Kidney (tissue), 14 donors: ENCODE data around the gene AACS. TPM values are rescaled to one million over a fixed set of nuclear protein-coding genes. Genes with fewer than 3 reads are reported as not detected.

Experiments
- DNase-seq, 5 donors: peaks; one replicate each; pipeline ENCODE4 v3.0.0-alpha.2; 2013 to 2020
- FAIRE-seq: peaks from 2 replicates; lab custom pipeline; 2012; peaks lifted over from hg19 to GRCh38; lab: Jason Lieb, UNC
- H3K27ac ChIP-seq, 2 donors: one replicate each; pipeline ENCODE4 v1.7.0; 2013; ENCODE audit warnings: low read depth in 2 of 2, low read length in 2 of 2, inconsistent platforms in 1 of 2
- H3K27me3 ChIP-seq: one replicate; pipeline ENCODE4 v1.7.1; 2013; ENCODE audit warnings: low read length, inconsistent platforms; ENCODE audit not compliant: control insufficient read depth, insufficient read depth
- H3K36me3 ChIP-seq, 3 donors: one replicate each; pipeline versions ENCODE4 v1.7.0 to v1.7.1; 2013; ENCODE audit warnings: low read length in 3 of 3, control low read depth in 1 of 3, inconsistent platforms in 1 of 3; ENCODE audit not compliant: insufficient read depth in 3 of 3, control insufficient read depth in 2 of 3
- H3K4me1 ChIP-seq, 3 donors: one replicate each; pipeline versions ENCODE4 v1.7.0 to v1.7.1; 2013; ENCODE audit warnings: low read length in 3 of 3, inconsistent platforms in 1 of 3, low read depth in 1 of 3; ENCODE audit not compliant: control insufficient read depth in 2 of 3, insufficient read depth in 2 of 3
- H3K4me3 ChIP-seq, 3 donors: one replicate each; pipeline versions ENCODE4 v1.7.0 to v1.8.1; 2013; ENCODE audit warnings: low read length in 3 of 3, control low read depth in 1 of 3, inconsistent platforms in 1 of 3
- H3K9ac ChIP-seq, 3 donors: one replicate each; pipeline versions ENCODE4 v1.7.0 to v1.7.1; 2013; ENCODE audit warnings: low read length in 3 of 3, control low read depth in 1 of 3, inconsistent platforms in 1 of 3
- H3K9me3 ChIP-seq, 3 donors: one replicate each; pipeline versions ENCODE4 v1.7.0 to v1.7.1; 2013; ENCODE audit warnings: low read length in 3 of 3, control low read depth in 1 of 3, inconsistent platforms in 1 of 3; ENCODE audit not compliant: control insufficient read depth in 2 of 3, insufficient read depth in 1 of 3
- intact Hi-C: fragments of 100-400 bp; cut with DNase I; formaldehyde crosslinking; loops from one replicate; pipeline ENCODE4 v1.11.1; 2022
- polyA plus RNA-seq: library from polyadenylated mRNA; stranded (reverse); fragments of 350-450 nt; fragmentation: Illumina TruSeq; extraction: RNeasy Lipid Tissue Mini Kit (QIAGEN cat#74804); gene quantifications from one replicate; pipeline ENCODE4 v1.2.3, GENCODE V29; 2014; ENCODE audit warnings: low read depth, low replicate concordance; ENCODE audit not compliant: insufficient read depth
- total RNA-seq: library from RNA; stranded (reverse); fragmentation: NEBNext Ultra II Directional; extraction: Animal tissue kit (Norgen Biotek cat#: 25700); gene quantifications from one replicate; pipeline ENCODE4 v1.2.1, GENCODE V29; 2021
- TF ChIP-seq, protein P1 (sequence below): IDR thresholded peaks from 3 replicates; pipeline ENCODE4 v1.5.1; 2012; ENCODE audit warnings: mild to moderate bottlenecking, moderate library complexity, borderline replicate concordance; ENCODE audit not compliant: insufficient read depth; ENCODE audit errors: extremely low read depth
- donor health status: control.
- donor health status: control.
- donor health status: control.
- donor health status: control.
- donor health status: control.
- donor health status: DM: yes; HTN: yes; CAD: no.
- donor health status: Normal renal cell carcinoma (clear cell type).

AACS gene
- total and polyA plus RNA-seq, 2 donors from 2014 or later = 20.9 TPM

DNA sequence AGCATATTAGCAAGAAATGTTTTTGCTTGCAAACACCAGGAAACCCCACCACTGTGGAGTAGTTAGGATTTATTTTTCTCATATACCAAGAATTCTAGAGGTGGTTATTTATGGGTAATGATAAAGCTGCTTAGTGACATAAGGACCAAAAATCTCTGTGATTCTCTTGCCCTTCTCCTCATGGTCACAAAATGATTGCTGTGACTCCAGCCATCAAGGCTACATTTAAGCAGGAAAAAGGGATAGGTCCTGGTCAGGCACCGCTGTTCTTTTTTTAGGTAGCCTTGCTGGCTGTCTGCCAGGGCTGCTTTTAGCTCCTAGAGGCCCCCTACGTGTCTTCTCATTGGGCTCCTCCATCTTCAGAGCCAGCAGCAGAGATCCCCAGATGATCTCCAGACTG is 104.2 kb downstream of the AACS start:
- no peak for DNase-seq
- intact Hi-C loops = no loop called here
- no peaks in the 10 kb centered on the region for H3K4me1 ChIP-seq
- H3K27me3 ChIP-seq = no peaks in the 10 kb centered on the region
- TF ChIP-seq, protein P1, sequence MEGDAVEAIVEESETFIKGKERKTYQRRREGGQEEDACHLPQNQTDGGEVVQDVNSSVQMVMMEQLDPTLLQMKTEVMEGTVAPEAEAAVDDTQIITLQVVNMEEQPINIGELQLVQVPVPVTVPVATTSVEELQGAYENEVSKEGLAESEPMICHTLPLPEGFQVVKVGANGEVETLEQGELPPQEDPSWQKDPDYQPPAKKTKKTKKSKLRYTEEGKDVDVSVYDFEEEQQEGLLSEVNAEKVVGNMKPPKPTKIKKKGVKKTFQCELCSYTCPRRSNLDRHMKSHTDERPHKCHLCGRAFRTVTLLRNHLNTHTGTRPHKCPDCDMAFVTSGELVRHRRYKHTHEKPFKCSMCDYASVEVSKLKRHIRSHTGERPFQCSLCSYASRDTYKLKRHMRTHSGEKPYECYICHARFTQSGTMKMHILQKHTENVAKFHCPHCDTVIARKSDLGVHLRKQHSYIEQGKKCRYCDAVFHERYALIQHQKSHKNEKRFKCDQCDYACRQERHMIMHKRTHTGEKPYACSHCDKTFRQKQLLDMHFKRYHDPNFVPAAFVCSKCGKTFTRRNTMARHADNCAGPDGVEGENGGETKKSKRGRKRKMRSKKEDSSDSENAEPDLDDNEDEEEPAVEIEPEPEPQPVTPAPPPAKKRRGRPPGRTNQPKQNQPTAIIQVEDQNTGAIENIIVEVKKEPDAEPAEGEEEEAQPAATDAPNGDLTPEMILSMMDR = no peak
- H3K4me3 ChIP-seq = no peak overlapping the region
- H3K9me3 ChIP-seq = peaks cover 0 to 9% (median 0%) of the 10 kb centered on the region in 3 donors
- no peak overlapping the region for H3K9ac ChIP-seq
- no peaks in the 10 kb centered on the region for H3K36me3 ChIP-seq
- FAIRE-seq = no peak
- no peak overlapping the region for H3K27ac ChIP-seq

DNA sequence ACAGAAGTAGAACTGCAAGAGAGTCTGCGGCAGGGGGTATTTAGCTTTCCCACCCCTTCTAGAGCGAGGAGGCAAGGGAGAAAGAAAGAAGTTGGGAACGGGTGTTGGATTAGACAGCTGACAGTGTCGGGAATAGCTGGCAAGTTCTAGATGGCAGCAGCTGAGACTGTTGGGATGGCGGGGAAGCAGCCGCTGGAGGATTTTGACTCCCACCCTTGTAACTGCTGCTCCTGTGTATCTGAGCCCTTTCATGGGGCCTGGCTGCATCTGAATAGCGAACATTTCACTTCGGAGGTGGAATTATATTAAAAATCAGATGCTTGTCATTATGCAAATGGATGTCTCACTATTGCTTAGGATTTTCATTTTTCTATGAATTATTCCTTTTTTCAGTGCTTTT is 104.6 kb downstream of the AACS start:
- intact Hi-C loops = no loop called here
- FAIRE-seq (no peak), DNase-seq (no peak)
- Histone ChIP-seq H3K27me3 (no peaks in the 10 kb centered on the region), H3K9me3 (peaks cover 0 to 9% (median 0%) of the 10 kb centered on the region in 3 donors), H3K4me1 (no peaks in the 10 kb centered on the region), H3K4me3 (no peak overlapping the region), H3K36me3 (no peaks in the 10 kb centered on the region), H3K9ac (no peak overlapping the region), H3K27ac (no peak overlapping the region)
- TF ChIP-seq, protein P1 = no peak

DNA sequence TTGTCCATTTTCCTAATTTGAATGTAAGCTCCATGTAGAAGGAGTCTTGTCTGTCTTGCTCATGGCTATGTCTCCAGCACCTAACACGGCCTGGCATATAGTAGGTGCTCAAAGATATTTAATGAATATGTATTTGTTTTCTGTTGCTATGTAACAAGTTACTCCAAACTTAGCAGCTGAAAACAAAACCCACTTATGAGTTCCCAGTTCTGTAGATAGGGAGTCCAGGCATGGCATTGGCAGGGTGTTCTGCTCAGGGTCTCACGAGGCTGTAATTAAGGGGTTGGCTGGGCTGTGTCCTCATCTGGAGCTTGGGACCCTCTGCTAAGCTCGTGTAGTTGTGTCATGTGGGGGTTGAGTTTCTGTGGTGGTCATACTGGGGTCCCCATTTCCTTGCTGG is 106.0 kb downstream of the AACS start:
- H3K4me1 ChIP-seq = no peaks in the 10 kb centered on the region
- no peak overlapping the region for H3K9ac ChIP-seq
- intact Hi-C loops = no loop called here
- TF ChIP-seq, protein P1 = no peak
- no peak for FAIRE-seq
- no peak overlapping the region for H3K27ac ChIP-seq
- no peak overlapping the region for H3K4me3 ChIP-seq
- no peak for DNase-seq
- H3K27me3 ChIP-seq = no peaks in the 10 kb centered on the region
- peaks cover 0 to 9% (median 0%) of the 10 kb centered on the region in 3 donors for H3K9me3 ChIP-seq
- no peaks in the 10 kb centered on the region for H3K36me3 ChIP-seq
